HG03354 (cell line): Measurements from ENCODE around the gene BRINP1.

ENCODE experiments used
- ATAC-seq: cut with Tn5 transposase; IDR thresholded peaks from one replicate; pipeline ENCODE4 v1.9.1; 2021; ENCODE audit warnings: mild to moderate bottlenecking; ENCODE audit not compliant: unreplicated experiment, poor library complexity, severe bottlenecking

BRINP1 gene

DNA sequence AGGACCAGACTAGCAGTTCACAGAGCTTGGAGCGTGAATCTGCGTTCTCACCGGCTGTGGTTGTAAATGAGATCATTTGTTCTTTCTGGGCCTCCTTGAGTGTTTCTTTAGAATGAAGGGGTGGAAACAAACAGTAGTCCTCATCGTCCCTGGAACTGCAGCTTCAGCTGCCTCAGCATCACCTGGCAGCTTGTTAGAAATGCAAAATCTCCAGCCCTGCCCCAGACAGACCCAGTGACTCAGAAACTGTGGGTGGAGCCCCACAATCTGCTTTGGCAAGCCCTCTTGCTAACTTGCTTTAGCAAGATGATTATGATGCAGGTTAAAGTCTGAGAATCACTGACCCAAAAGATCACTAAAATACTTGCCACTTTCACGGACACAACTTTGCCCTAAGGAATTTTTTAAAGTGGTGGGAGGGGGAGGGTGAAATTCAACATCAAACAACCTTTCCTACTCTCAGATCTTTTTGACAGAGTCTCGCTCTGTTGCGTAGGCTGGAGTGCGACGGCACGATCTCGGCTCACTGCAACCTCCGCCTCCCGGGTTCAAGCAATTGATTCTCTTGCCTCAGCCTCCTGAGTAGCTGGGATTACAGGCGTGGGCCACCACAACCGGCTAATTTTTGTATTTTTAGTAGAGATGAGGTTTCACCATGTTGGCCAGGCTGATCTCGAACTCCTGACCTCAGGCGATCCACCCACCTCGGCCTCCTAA is 86.0 kb downstream of the BRINP1 start:
- ATAC-seq, result no peak

DNA sequence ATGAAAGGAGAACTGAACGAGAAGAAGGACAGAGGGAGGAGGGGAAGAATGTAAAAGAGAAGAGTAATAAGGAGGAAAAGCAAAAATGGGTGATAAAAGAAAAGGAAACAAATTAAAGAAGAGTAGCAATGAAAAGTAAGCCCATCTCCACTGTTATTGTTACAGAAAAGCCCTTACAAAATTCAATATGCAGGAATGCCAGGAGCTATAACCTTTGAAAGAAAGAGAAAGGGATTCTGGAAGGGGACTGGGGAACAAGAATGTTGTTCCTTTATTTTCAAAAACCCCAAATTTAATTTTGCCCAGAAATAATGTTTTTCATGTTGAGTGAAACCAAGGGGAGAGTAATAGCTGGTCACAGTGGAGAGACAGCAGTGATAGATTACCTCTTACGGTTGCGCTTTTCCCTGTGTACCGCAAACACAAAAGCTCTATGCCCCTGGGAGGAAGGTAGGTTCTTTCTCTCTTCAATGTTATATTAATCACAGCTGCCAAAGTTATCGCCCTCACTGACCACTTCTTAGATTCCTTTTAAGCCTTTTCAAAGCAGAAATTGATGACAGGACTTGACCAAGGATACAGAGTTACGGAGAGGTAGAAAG is 86.7 kb downstream of the BRINP1 start:
- ATAC-seq, result no peak

GRCh38 chr9:119280740-119281485 is 88.3 kb downstream of the BRINP1 start:
- no peak for ATAC-seq

- no peak for ATAC-seq
Measured at GRCh38 chr9:119278171-119278570, 91.1 kb downstream of the BRINP1 start.

DNA sequence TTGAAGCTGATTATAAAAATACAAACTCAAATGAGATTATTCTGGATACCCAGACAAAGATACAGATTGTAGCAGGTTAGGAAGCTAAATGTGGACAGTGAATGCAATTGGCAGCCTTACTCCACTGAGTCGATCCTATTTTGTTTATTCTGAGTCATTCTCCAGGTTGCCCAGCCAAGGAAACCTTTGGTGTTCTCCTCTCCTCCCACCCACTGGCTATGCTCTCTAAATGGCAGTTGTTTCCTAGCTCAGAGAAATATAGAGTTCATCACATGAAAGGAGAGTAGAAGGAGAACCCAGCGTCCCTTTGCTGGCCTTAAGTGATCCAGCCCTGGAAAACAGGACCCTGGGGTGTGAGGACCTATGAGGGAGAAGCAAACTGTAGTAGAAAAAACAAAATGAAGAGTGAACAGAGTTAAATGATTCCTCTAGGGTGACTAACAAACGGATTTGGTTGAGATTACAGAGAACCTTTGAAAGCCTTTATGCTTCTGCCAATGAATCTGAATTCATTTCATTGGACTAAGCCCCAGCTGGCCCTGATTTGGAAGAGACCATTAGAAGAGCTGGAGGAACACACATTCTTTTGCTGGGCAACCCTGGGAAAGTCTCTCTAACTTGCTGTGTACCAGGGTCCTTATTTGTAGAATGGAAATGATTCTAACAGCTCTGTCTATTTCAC is 95.1 kb downstream of the BRINP1 start:
- ATAC-seq, result no peak

DNA sequence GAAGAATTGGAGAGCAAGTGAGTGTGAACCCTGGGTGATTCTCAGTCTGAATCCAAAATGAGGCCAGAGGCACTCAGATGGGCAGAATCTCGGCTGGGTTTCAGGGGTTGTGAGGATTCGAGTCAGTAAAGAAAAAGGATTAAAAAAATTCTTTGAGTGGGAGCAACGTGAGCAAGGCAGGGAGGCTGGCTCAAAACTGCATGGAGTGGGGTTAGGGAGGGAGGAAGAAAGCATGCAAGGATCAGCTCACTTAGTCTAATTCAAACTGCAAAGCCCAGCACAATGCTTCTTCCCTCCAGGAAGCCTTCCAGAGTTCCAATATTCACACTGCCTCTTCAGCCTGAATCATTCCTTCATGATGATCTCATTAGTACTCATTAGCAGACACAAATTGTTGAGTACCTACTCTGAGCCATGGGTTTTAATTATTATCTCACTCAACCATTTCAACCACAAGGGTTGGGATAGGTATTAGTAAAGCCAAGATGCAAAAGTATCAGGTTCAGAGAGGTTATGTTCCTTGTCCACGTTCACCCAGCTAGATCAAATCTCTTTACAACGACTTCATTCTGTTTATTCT is 95.8 kb downstream of the BRINP1 start:
- ATAC-seq, result no peak

DNA sequence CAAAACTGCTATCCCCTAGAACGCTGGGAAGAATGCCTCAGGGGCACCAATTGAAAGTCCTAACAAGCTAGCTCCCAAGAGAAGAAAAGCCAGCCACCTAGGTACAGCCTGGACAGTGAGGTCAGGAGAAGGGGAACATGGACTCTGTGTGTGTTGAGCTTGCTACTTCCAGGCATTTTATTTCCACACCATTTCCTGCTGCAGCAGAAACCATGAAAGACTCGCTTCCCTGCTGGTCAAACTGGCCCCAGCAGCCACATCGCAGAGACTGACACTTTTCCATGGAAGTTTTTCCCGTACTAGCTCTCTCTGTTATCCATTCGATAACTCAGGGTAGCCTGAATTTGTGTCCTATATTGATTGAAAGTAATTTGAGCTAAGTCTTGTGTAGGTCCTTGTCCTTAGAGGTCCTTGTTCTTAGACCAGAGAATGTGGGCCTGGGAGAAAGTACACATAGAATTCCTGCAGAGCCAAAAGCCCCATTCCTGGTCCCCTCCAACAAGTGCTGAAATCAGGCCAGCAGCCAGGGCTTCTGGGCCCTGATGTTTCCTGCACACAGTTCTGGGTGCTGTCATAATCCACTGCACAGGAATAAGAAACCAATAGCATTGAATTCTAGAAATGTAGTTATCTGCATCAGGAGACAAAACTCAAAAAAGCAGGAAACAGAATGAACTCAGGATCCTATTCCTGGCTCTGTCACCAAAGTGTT is 96.6 kb downstream of the BRINP1 start:
- no peak for ATAC-seq

- no peak for ATAC-seq
Measured at GRCh38 chr9:119268985-119269384, 100.2 kb downstream of the BRINP1 start.

DNA sequence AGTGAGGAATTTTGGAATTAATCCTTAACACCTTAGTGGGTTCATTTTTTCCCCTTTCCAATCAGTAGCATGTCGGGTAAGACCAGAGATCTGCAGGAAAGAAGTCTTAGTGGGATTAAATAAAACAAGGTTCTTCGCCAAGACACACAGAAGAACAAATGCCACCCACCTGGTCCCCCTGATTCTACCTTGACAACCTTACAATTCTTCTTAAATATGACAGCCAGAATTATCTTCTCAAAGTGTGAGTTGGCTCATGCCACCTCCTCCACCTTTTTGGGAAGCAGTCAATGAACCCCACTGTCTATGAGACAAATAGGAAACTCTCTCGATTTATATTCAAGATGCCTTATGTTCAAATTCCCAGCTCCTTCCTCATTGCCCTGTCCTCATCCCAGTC is 105.1 kb downstream of the BRINP1 start:
- ATAC-seq, result no peak

GRCh38 chr9:119257592-119257991 is 111.6 kb downstream of the BRINP1 start:
- ATAC-seq, result no peak

DNA sequence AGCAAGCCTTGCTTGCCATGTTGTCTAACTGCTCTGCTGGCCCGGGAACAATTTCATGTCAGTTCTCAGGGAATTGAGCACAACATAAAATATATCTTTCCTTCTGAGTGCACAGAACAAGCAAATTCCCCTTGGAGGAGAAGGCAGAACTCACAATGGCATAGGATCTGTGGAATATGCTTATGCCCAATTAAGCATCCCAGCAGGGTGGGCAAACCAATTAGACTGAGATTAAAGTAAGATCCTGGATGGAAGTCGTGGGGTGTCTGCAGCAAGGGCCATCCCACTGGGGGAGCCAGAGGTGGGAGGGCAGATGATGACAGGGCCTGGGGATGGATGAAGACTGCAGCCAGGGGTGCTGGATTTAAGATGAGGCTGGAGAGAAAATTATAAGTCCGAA is 114.1 kb downstream of the BRINP1 start:
- ATAC-seq, result no peak

GRCh38 chr9:119252671-119253299 is 116.5 kb downstream of the BRINP1 start:
- ATAC-seq, result no peak

- ATAC-seq, result no peak
Measured at GRCh38 chr9:119251936-119252335, 117.3 kb downstream of the BRINP1 start.

DNA sequence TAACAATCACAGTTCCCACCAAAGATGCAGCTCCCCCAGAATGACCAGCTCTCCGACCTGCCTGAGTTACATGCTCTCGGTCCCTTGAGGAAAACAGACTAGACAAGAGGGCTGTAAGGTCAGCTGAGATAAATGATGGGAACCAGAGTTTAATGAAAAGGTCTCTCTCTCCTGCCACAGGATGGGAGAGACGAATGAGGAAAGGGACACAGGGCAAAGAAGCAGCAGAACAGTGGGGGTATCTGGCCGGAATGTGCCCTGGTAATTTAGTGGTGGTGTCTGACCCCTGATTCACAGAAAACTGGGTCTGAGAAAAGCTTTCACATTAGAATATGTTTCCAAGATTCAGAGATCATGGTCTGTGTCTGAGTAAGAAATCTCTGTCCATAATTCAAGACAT is 118.5 kb downstream of the BRINP1 start:
- ATAC-seq, result no peak

DNA sequence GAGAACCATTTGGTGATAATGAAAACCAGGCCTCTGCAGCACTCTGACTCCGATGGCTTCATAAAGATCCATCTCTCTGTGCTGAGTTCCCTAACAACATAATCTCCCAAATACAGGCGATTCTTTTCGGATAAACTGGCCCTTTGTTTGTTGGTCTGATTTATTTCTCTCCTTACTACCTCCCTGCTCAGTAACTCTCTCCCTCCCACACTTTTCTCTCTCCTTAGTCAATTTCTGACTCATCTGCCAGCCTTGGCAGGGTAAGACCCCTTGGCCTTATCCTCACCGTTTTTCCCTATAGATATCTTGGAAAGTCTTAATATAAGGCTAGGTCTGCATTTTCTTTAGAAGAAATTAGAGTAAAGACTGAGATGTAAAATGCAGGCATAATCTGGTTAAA is 128.7 kb downstream of the BRINP1 start:
- ATAC-seq, result no peak

DNA sequence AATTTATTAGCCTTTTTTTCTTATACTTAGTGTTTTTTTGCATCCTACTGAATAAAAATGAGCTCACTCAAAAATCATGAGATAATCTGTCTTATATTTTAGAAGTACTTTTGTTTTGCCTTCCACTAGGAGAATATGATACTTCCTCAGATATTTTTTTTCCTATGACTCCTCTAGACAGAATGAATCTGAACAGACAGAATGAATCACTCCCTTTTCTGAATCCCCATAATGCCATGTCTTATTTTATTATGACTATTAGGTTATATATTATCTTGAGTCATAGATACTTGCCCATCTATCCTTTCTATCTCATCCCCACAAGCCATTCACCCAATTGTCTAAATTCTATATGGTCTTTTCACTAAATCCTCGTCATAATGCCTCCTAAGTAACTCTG is 134.6 kb downstream of the BRINP1 start:
- ATAC-seq, result no peak

DNA sequence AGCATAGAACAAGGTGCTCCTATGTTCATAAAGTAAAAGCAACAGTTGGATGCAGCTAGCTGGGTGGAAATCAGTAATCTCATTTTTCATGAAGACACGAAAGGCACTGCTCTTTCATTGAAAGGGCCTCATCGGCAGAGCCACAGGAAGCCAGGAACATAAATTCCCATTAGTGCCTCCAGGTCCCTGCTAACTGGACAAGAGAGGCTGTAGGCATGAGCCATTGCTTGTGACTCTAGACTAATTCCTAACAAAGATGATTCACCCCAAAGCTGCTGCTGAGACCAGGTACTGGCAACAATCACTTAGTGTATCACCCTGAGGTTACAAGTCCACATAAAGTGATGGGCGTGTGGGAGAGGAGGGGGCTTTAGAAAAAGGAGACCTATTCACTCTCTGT is 141.8 kb downstream of the BRINP1 start:
- ATAC-seq, result no peak

DNA sequence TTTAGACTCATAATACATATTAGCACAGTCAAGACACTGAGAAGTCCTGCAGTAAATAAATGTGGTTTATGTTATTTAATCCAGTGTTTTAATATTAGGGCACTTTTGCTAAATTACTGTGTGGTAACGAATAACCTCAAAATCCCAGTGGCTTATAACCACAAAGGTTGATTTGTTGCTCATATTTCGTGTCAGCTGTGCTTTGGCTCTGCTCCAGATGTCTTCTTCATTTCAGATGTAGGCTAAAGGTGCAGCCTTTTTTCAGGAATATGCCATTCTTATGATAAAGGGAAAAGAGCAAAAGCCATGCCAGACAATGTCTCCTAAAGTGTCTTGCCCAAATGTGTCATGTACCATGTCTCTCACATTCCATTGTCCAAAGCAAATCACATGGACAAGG is 144.8 kb downstream of the BRINP1 start:
- no peak for ATAC-seq

DNA sequence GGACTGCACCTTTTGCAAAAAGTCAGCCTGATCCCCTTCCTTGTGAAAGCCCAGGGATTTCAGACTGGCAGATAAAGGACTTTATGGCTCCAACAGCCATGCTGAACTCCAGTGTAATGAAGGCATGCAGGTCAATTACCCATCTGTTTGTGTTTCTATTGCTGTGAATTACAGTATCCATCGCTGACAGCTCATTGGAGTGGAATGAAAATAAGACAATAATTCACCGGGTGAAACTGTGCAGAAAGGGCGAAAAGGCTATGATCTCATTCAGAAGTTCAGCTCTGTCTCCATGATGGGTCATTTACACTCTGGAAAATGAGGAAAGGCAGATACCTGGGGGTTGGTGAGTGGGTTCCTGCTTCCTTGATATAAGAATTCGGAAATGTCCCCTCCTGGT is 148.0 kb downstream of the BRINP1 start:
- no peak for ATAC-seq
